HG03442 (cell line): ENCODE results near the gene NTRK3.

Source experiments
- ATAC-seq: cut with Tn5 transposase; IDR thresholded peaks from one replicate; pipeline ENCODE4 v1.9.1; 2021; ENCODE audit warnings: mild to moderate bottlenecking, moderate library complexity; ENCODE audit not compliant: unreplicated experiment

Gene NTRK3

GRCh38 chr15:88188300-88188699 is 68.2 kb downstream of the NTRK3 start:
- ATAC-seq: no peak

- ATAC-seq: no peak
Measured at GRCh38 chr15:88187195-88187594, 69.3 kb downstream of the NTRK3 start.

GRCh38 chr15:88185584-88185983 is 71.0 kb downstream of the NTRK3 start:
- ATAC-seq: no peak

GRCh38 chr15:88181613-88182012 is 74.9 kb downstream of the NTRK3 start:
- no peak for ATAC-seq

GRCh38 chr15:88179562-88179961 is 77.0 kb downstream of the NTRK3 start:
- peak; percentile 82 for ATAC-seq

GRCh38 chr15:88178631-88179030 is 77.9 kb downstream of the NTRK3 start:
- ATAC-seq: peak; percentile 67

- ATAC-seq: no peak
Measured at GRCh38 chr15:88177451-88177850, 79.1 kb downstream of the NTRK3 start.

- no peak for ATAC-seq
Measured at GRCh38 chr15:88174571-88174970, 82.0 kb downstream of the NTRK3 start.

- no peak for ATAC-seq
Measured at GRCh38 chr15:88166082-88166993, 90.2 kb downstream of the NTRK3 start.

- no peak for ATAC-seq
Measured at GRCh38 chr15:88161636-88162035, 94.9 kb downstream of the NTRK3 start.

- no peak for ATAC-seq
Measured at GRCh38 chr15:88155310-88155709, 101.2 kb downstream of the NTRK3 start.

- ATAC-seq: no peak
Measured at GRCh38 chr15:88152672-88153071, 103.9 kb downstream of the NTRK3 start.

GRCh38 chr15:88147760-88148159 is 108.8 kb downstream of the NTRK3 start:
- no peak for ATAC-seq

GRCh38 chr15:88144921-88145653 is 111.5 kb downstream of the NTRK3 start:
- no peak for ATAC-seq

GRCh38 chr15:88142121-88142520 is 114.4 kb downstream of the NTRK3 start:
- ATAC-seq: no peak

GRCh38 chr15:88141269-88141889 is 115.2 kb downstream of the NTRK3 start:
- ATAC-seq: no peak

- ATAC-seq: no peak
Measured at GRCh38 chr15:88140398-88140797, 116.1 kb downstream of the NTRK3 start.

- ATAC-seq: no peak
Measured at GRCh38 chr15:88139936-88140335, 116.6 kb downstream of the NTRK3 start.

- ATAC-seq: no peak
Measured at GRCh38 chr15:88133795-88134194, 122.7 kb downstream of the NTRK3 start.

GRCh38 chr15:88132499-88132898 is 124.0 kb downstream of the NTRK3 start:
- ATAC-seq: no peak

- no peak for ATAC-seq
Measured at GRCh38 chr15:88131937-88132336, 124.6 kb downstream of the NTRK3 start.

GRCh38 chr15:88127432-88127790 is 129.1 kb downstream of the NTRK3 start:
- no peak for ATAC-seq
